NCI-H2029 (cell line): ENCODE measurements around the gene ITGB1.
A peak's percentile ranks its signal among the peaks of the same experiment; 100 is the strongest.
"Not testable (repeated sequence)": the region's sequence is repeated elsewhere in the genome, so short reads cannot be mapped to it uniquely, and the experiment has no call there.

ENCODE experiments used
- DNase-seq: peaks from one replicate; lab custom pipeline; 2025; lab: John Stamatoyannopoulos, UW

Gene ITGB1

GRCh38 chr10:32958085-32959005, at the start of gene ITGB1:
TSS of gene ITGB1 (minus strand) at chr10:32958230. CDS start at chr10:32935558, 22,672 bp downstream.
- DNase-seq: peak; percentile 79

DNA sequence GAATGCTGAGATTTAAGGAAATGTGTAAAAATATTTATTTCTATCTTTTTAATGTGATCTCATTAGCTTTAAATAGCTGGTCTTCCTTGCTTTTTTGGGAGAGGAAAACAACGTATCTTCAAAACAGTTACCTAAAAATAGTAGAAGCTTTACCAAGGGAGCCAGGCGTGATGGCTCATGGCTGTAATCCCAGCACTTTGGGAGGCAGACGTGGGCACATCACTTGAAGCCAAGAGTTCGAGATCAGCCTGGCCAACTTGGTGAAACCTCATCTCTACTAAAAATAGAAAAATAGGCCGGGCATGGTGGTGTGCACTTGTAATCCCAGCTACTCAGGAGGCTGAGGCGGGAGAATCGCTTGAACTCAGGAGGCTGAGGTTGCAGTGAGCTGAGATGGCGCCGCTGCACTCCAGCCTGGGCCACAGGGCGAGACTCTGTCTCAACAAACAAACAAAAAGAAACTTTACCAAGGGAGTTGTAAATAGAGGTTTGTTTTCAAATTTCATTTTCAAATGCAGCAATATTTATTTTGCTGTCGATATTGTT, 48.4 kb upstream of the ITGB1 start:
- no peak for DNase-seq

GRCh38 chr10:33005322-33006301, 47.6 kb upstream of the ITGB1 start:
- DNase-seq: no peak

DNA sequence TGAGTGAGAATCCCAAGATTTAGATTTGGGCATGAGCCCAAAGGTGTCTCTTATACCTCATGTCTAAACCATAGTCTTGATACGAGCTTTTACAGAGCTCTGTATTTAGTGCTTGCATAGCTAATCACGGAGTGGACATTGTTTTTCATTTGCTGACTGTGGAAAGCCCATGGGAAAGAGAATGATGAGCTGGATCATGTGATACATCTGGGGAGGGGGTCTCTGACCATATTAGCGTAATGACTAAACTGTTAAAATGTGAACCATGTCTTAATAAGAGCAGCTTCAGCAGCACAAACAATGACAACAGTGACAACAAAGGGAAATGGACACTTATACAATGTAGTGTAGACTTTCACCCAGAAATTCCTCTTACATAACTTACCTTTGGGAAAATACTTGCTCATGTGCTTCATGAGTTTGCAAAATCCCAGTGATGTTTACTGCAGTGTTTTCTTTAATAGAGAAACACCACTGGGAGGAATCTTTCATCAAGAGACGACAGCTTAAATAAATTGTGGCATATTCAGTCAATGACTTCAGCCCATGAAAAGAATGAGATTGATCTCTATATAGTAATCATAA, 44.0 kb upstream of the ITGB1 start:
- DNase-seq: no peak

DNA sequence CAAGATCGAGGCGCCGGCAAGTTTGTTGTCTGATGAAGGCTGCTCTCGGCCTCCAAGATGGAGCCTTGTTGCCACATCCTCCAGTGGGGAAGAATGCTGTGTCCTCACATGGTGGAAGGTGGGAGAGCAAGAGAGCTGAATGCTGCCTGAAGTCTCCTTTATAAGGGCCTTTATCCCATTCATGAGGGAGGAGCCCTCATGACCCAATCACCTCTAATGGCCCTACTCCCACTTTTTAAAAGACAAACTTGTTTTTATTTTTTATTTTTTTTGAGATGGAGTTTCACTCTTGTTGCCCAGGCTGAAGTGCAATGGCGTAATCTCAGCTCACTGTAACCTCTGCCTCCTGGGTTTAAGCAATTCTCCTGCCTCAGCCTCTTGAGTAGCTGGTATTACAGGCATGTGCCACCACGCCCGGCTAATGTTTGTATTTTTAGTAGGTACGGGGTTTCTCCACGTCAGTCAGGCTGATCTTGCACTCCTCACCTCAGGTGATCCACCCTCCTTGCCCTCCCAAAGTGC, 40.1 kb upstream of the ITGB1 start:
- DNase-seq: not testable (repeated sequence)

DNA sequence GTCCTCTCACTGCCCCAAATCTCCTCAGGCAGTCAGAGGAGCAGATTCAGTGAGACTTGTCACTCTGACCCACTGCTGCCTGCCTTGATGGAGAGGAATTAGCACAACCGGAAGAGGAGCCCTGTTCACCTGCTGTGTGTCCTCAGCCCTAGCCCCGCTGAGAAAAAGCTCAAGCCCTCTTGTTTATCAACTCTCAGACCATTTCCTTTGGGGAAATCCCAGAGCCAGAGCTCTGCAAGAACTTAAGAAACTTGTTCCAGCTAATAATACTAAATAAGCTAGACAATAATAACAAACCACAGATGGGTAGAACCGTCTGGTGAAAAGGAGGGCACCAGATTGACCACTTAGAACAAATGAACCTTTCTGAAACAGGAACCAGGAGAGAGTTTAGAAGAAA, 37.7 kb upstream of the ITGB1 start:
- DNase-seq: no peak

DNA sequence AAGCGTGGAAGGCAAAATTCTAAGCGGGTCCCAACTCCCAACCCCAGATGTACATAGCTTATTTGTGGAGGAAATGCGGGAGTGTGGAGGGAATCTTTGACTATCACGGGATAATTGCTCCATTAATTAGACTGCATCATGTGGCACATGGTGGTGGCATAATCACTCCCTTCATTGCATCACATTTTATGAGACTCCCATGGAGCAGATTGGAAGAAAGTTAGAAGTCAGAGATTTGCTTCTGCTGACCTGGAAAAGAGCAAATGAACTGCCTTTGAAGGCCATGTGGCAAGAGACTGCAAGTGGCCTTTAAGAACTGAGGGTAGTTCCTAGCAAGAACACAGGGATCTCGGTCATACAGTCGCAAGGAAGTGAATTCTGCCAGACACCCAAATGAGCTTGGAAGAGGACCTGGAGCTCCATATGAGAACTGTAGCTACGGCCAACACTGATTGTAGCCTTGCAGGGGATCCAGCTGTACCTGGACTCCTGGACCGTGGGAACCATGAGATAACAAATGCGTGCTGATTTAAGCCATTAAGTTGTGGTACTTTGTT, 37.1 kb upstream of the ITGB1 start:
- no peak for DNase-seq

- not testable (repeated sequence) for DNase-seq
These were observed 36.6 kb upstream of the ITGB1 start for GRCh38 chr10:32994632-32995031.

- DNase-seq: not testable (repeated sequence)
These were observed 34.3 kb upstream of the ITGB1 start for GRCh38 chr10:32992310-32992709.

DNA sequence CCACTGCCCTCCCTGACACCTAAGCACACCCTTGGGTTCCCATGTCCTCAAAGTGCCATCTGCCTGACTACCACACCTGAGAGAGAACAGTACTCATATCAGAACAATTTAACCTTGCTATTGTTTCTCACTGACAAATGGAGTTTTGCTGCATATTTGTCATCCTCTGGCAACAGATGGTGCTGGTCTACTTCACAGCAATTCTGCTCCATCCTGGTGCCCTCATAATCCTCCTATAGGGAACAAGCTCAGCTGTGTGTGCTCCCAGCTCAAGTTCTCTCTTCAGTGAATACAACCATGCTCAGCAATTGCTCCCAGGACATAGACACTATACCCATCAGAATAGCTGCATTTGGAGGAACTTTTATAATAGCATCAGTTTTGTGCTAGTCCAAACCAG, 32.8 kb upstream of the ITGB1 start:
- DNase-seq: no peak

DNA sequence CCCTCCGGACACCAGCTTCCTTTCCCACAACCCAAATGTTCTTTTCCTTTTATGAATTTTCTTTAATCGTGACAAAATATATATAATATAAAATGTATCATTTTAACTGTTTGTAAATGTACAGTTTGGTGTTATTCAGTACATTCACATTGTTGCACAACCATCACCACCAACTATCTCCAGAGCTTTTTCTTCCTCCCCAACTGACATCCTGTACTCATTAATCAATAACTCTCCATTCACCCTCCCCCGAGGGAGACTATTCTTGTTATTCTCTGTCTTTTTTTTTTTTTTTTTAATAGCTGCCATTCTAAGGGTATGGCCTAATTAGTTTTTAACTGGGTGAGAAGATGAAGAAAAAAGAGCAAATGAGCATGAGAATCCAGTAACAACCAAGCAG, 30.6 kb upstream of the ITGB1 start:
- DNase-seq: no peak

DNA sequence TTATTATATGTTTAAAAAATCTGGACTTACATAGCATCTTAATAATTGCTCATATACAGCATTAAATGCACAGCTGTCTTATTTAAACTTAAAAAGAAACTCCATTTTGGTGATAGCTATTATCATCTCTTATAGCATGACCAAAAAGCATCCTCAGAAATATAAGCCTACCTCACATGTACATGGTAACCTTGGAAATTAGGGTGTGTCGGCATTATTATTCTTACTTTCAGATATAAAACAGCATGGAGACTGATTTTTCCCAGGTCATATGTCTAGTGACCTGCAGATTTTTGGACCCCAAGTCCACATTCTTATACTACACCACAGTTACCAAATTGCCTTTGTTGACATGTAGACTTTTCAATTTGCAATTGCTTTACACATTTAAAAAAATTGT, 29.1 kb upstream of the ITGB1 start:
- no peak for DNase-seq

GRCh38 chr10:32985775-32986350, 27.8 kb upstream of the ITGB1 start:
- no peak for DNase-seq

- no peak for DNase-seq
These were observed 27.3 kb upstream of the ITGB1 start for GRCh38 chr10:32985341-32985764.

GRCh38 chr10:32984003-32984600, 26.1 kb upstream of the ITGB1 start:
- no peak for DNase-seq

- no peak for DNase-seq
These were observed 25.2 kb upstream of the ITGB1 start for GRCh38 chr10:32982911-32983909.

DNA sequence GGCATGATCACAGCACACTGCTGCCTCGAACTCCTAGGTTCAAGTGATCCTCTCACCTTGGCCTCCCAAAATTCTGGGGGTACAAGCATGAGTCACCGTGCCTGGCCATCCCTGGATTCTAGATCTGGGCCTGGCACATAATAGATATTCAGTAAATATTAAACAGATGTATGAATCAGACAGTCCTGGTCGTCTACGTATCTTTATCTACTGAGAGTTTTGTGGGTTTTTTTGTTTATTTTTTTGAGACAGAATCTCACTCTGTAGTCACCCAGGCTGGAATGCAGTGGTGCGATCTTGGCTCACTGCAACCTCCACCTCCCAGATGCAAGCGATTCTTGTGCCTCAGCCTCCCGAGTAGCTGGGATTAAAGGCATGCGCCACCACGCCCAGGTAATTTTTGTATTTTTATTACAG, 24.3 kb upstream of the ITGB1 start:
- DNase-seq: no peak

- DNase-seq: no peak
These were observed 23.7 kb upstream of the ITGB1 start for GRCh38 chr10:32981760-32982159.
